Erythroblast (primary cell): ENCODE measurements around the gene ZNF182.

Experiments
- GATA1 ChIP-seq: IDR thresholded peaks from 2 replicates; pipeline ENCODE4 v1.6.1; 2011; ENCODE audit warnings: low read depth, mild to moderate bottlenecking, control low read depth, low read length, moderate library complexity
- POLR2A ChIP-seq: IDR thresholded peaks from 2 replicates; pipeline ENCODE4 v1.6.1; 2011; ENCODE audit warnings: mild to moderate bottlenecking, low read length

- TF ChIP-seq POLR2A (no peak), GATA1 (no peak)
Observed at GRCh38 chrX:47933946-47934345, 69.8 kb downstream of the ZNF182 start.
